ENCODE data around the gene EHMT1. TPM values are rescaled to one million over a fixed set of nuclear protein-coding genes. Genes with fewer than 3 reads are reported as not detected.

Gene EHMT1
- total RNA-seq, 6 experiments from 2014 or later, result 41.0 to 116 (median 46.9) TPM

- Mint-ChIP-seq H3K27me3 (ENCODE audit: insufficient read depth) (no peaks in the 10 kb centered on the region; the same call in 1 of the 2 replicates), H3K36me3 (ENCODE audit: low read depth) (peaks cover 11% of the 10 kb centered on the region; the same call in 1 of the 2 replicates), H3K4me1 (ENCODE audit: low read depth) (peaks cover 45% of the 10 kb centered on the region), H3K27ac (no peak overlapping the region), H3K9me3 (no peaks in the 10 kb centered on the region), H3K4me3 (no peak overlapping the region)
- no peak for DNase-seq
- TF ChIP-seq CTCF (IDR thresholded peaks at IDR 0.05), result no peak
These were observed 69.9 kb downstream of the EHMT1 start for GRCh38 chr9:137688725-137689124.

- no peak overlapping the region for H3K4me3 Mint-ChIP-seq
- H3K27me3 Mint-ChIP-seq (ENCODE audit: insufficient read depth), result no peaks in the 10 kb centered on the region; the same call in 1 of the 2 replicates
- H3K27ac Mint-ChIP-seq, result no peak overlapping the region
- no peaks in the 10 kb centered on the region for H3K9me3 Mint-ChIP-seq
- DNase-seq, result no peak
- H3K4me1 Mint-ChIP-seq (ENCODE audit: low read depth), result peaks cover 41% of the 10 kb centered on the region
- no peak for TF ChIP-seq CTCF (IDR thresholded peaks at IDR 0.05)
- peaks cover 11% of the 10 kb centered on the region; the same call in 1 of the 2 replicates for H3K36me3 Mint-ChIP-seq (ENCODE audit: low read depth)
These were observed 71.1 kb downstream of the EHMT1 start for GRCh38 chr9:137689745-137690529.

- H3K4me1 Mint-ChIP-seq (ENCODE audit: low read depth), result peaks cover 37% of the 10 kb centered on the region
- no peak overlapping the region for H3K4me3 Mint-ChIP-seq
- H3K27me3 Mint-ChIP-seq (ENCODE audit: insufficient read depth), result peaks cover 1% of the 10 kb centered on the region
- no peak for DNase-seq
- no peaks in the 10 kb centered on the region for H3K9me3 Mint-ChIP-seq
- H3K36me3 Mint-ChIP-seq (ENCODE audit: low read depth), result peaks cover 11% of the 10 kb centered on the region; the same call in 1 of the 2 replicates
- H3K27ac Mint-ChIP-seq, result no peak overlapping the region
- no peak for TF ChIP-seq CTCF (IDR thresholded peaks at IDR 0.05)
These were observed 72.3 kb downstream of the EHMT1 start for GRCh38 chr9:137690930-137691645.

GRCh38 chr9:137691646-137692351 lies 73.0 kb downstream of the EHMT1 start:
- no peak overlapping the region for H3K27ac Mint-ChIP-seq

More at GRCh38 chr9:137691646-137692351, 73.0 kb downstream of the EHMT1 start:
- Mint-ChIP-seq H3K36me3 (ENCODE audit: low read depth) (peaks cover 11% of the 10 kb centered on the region; the same call in 1 of the 2 replicates), H3K9me3 (no peaks in the 10 kb centered on the region), H3K27me3 (ENCODE audit: insufficient read depth) (peaks cover 1% of the 10 kb centered on the region), H3K4me1 (ENCODE audit: low read depth) (peaks cover 40% of the 10 kb centered on the region), H3K4me3 (no peak overlapping the region)
- TF ChIP-seq CTCF (IDR thresholded peaks at IDR 0.05), result no peak
- DNase-seq, result no peak

Data from HFFc6 (cell line).